Measurements from ENCODE around the gene DPYSL4.
A peak's percentile ranks its signal among the peaks of the same experiment; 100 is the strongest.
"Not testable (repeated sequence)": the region's sequence is repeated elsewhere in the genome, so short reads cannot be mapped to it uniquely, and the experiment has no call there.

DPYSL4 gene

GRCh38 chr10:132154931-132155330 lies 31.8 kb upstream of the DPYSL4 start:
- no peak for DNase-seq (ENCODE audit: low read depth)
- no peak overlapping the region for H3K4me3 ChIP-seq (ENCODE audit: low read depth, low read length)
- TF ChIP-seq CTCF (IDR thresholded peaks at IDR 0.05; ENCODE audit: control insufficient read depth, extremely low read depth, insufficient read depth): no peak

GRCh38 chr10:132155723-132156381 lies 30.9 kb upstream of the DPYSL4 start:
- no peak for TF ChIP-seq CTCF (IDR thresholded peaks at IDR 0.05; ENCODE audit: control insufficient read depth, extremely low read depth, insufficient read depth)
- no peak overlapping the region for H3K4me3 ChIP-seq (ENCODE audit: low read depth, low read length)
- DNase-seq (ENCODE audit: low read depth): no peak

GRCh38 chr10:132156382-132156781 lies 30.4 kb upstream of the DPYSL4 start:
- no peak for TF ChIP-seq CTCF (IDR thresholded peaks at IDR 0.05; ENCODE audit: control insufficient read depth, extremely low read depth, insufficient read depth)
- DNase-seq (ENCODE audit: low read depth): no peak
- no peak overlapping the region for H3K4me3 ChIP-seq (ENCODE audit: low read depth, low read length)

- H3K4me3 ChIP-seq (ENCODE audit: low read depth, low read length): no peak overlapping the region
- DNase-seq (ENCODE audit: low read depth): no peak
- TF ChIP-seq CTCF (IDR thresholded peaks at IDR 0.05; ENCODE audit: control insufficient read depth, extremely low read depth, insufficient read depth): no peak
Measured at GRCh38 chr10:132157101-132157500, 29.6 kb upstream of the DPYSL4 start.

GRCh38 chr10:132158122-132158741 lies 28.5 kb upstream of the DPYSL4 start:
- no peak overlapping the region for H3K4me3 ChIP-seq (ENCODE audit: low read depth, low read length)
- TF ChIP-seq CTCF (IDR thresholded peaks at IDR 0.05; ENCODE audit: control insufficient read depth, extremely low read depth, insufficient read depth): no peak
- no peak for DNase-seq (ENCODE audit: low read depth)

GRCh38 chr10:132158823-132159222 lies 27.9 kb upstream of the DPYSL4 start:
- no peak overlapping the region for H3K4me3 ChIP-seq (ENCODE audit: low read depth, low read length)
- DNase-seq (ENCODE audit: low read depth): peak; percentile 65
- TF ChIP-seq CTCF (IDR thresholded peaks at IDR 0.05; ENCODE audit: control insufficient read depth, extremely low read depth, insufficient read depth): no peak

GRCh38 chr10:132159302-132160230 lies 27.2 kb upstream of the DPYSL4 start:
- not testable (repeated sequence) for DNase-seq (ENCODE audit: low read depth); H3K4me3 ChIP-seq (ENCODE audit: low read depth, low read length)

GRCh38 chr10:132160231-132160630 lies 26.5 kb upstream of the DPYSL4 start:
- not testable (repeated sequence) for H3K4me3 ChIP-seq (ENCODE audit: low read depth, low read length); DNase-seq (ENCODE audit: low read depth)

- DNase-seq (ENCODE audit: low read depth); H3K4me3 ChIP-seq (ENCODE audit: low read depth, low read length): not testable (repeated sequence)
Measured at GRCh38 chr10:132160834-132161622, 25.7 kb upstream of the DPYSL4 start.

Measured in LNCaP clone FGC (cell line).